HG02571 (cell line): ENCODE measurements around the gene PTPRN2.
"Not testable (repeated sequence)": the region's sequence is repeated elsewhere in the genome, so short reads cannot be mapped to it uniquely, and the experiment has no call there.

Source experiments
- ATAC-seq: cut with Tn5 transposase; IDR thresholded peaks from one replicate; pipeline ENCODE4 v1.9.1; 2021; ENCODE audit warnings: mild to moderate bottlenecking, moderate library complexity; ENCODE audit not compliant: unreplicated experiment

Gene PTPRN2

GRCh38 chr7:157675427-157675927, 912.1 kb downstream of the PTPRN2 start:
- no peak for ATAC-seq

GRCh38 chr7:157674715-157675426, 912.8 kb downstream of the PTPRN2 start:
- ATAC-seq: no peak

- no peak for ATAC-seq
Observed at GRCh38 chr7:157674027-157674714, 913.5 kb downstream of the PTPRN2 start.

GRCh38 chr7:157673573-157673972, 914.0 kb downstream of the PTPRN2 start:
- ATAC-seq: no peak

- no peak for ATAC-seq
Observed at GRCh38 chr7:157671358-157672255, 916.0 kb downstream of the PTPRN2 start.

GRCh38 chr7:157670490-157671357, 916.9 kb downstream of the PTPRN2 start:
- no peak for ATAC-seq

GRCh38 chr7:157669768-157670351, 917.8 kb downstream of the PTPRN2 start:
- no peak for ATAC-seq

GRCh38 chr7:157668884-157669767, 918.5 kb downstream of the PTPRN2 start:
- no peak for ATAC-seq

- ATAC-seq: no peak
Observed at GRCh38 chr7:157668221-157668883, 919.3 kb downstream of the PTPRN2 start.

GRCh38 chr7:157667731-157668130, 919.9 kb downstream of the PTPRN2 start:
- no peak for ATAC-seq

GRCh38 chr7:157667261-157667660, 920.4 kb downstream of the PTPRN2 start:
- ATAC-seq: no peak

- ATAC-seq: no peak
Observed at GRCh38 chr7:157666530-157667040, 921.0 kb downstream of the PTPRN2 start.

GRCh38 chr7:157665634-157665988, 922.0 kb downstream of the PTPRN2 start:
- ATAC-seq: not testable (repeated sequence)

GRCh38 chr7:157664871-157665633, 922.6 kb downstream of the PTPRN2 start:
- no peak for ATAC-seq

GRCh38 chr7:157664034-157664433, 923.6 kb downstream of the PTPRN2 start:
- ATAC-seq: no peak

GRCh38 chr7:157662981-157663716, 924.5 kb downstream of the PTPRN2 start:
- ATAC-seq: no peak
